ENCODE results near the gene SERPINB1. TPM values are rescaled to one million over a fixed set of nuclear protein-coding genes. Genes with fewer than 3 reads are reported as not detected.

Gene SERPINB1
- total and polyA plus RNA-seq, 2 donors from 2014 or later: 37.4 to 86.4 TPM

GRCh38 chr6:2870046-2870636 lies 28.5 kb upstream of the SERPINB1 start:
- TF ChIP-seq CTCF (IDR thresholded peaks at IDR 0.05; ENCODE audit: borderline replicate concordance, extremely low read depth, insufficient read depth): no peak

GRCh38 chr6:2868637-2869036 lies 27.0 kb upstream of the SERPINB1 start:
- no peak for TF ChIP-seq CTCF (IDR thresholded peaks at IDR 0.05; ENCODE audit: borderline replicate concordance, extremely low read depth, insufficient read depth)
- intact Hi-C loops (cut with DNase I): no loop called here
- no peak overlapping the region for H3K4me3 ChIP-seq (ENCODE audit: low read length in 3 of 3)
- H3K27ac ChIP-seq (ENCODE audit: low read depth in 2 of 2, low read length in 2 of 2): no peak overlapping the region
- DNase-seq (no peak), FAIRE-seq (no peak)
- no peaks in the 10 kb centered on the region for H3K27me3 ChIP-seq (ENCODE audit: control insufficient read depth, insufficient read depth, low read length)
- H3K36me3 ChIP-seq (ENCODE audit: control insufficient read depth in 2 of 3, insufficient read depth in 3 of 3, low read length in 3 of 3): no peaks in the 10 kb centered on the region
- no peaks in the 10 kb centered on the region for H3K9me3 ChIP-seq (ENCODE audit: control insufficient read depth in 2 of 3, insufficient read depth in 1 of 3, low read length in 3 of 3)
- no peak overlapping the region for H3K9ac ChIP-seq (ENCODE audit: low read length in 3 of 3)
- H3K4me1 ChIP-seq (ENCODE audit: control insufficient read depth in 2 of 3, insufficient read depth in 2 of 3, low read depth in 1 of 3, low read length in 3 of 3): peaks cover 0 to 9% (median 0%) of the 10 kb centered on the region in 3 donors

More at GRCh38 chr6:2870046-2870636, 28.5 kb upstream of the SERPINB1 start:
- Histone ChIP-seq H3K27ac (ENCODE audit: low read depth in 2 of 2, low read length in 2 of 2) (no peak overlapping the region), H3K9me3 (ENCODE audit: control insufficient read depth in 2 of 3, insufficient read depth in 1 of 3, low read length in 3 of 3) (no peaks in the 10 kb centered on the region), H3K36me3 (ENCODE audit: control insufficient read depth in 2 of 3, insufficient read depth in 3 of 3, low read length in 3 of 3) (no peaks in the 10 kb centered on the region), H3K4me1 (ENCODE audit: control insufficient read depth in 2 of 3, insufficient read depth in 2 of 3, low read depth in 1 of 3, low read length in 3 of 3) (peaks cover 0 to 17% (median 0%) of the 10 kb centered on the region in 3 donors), H3K4me3 (ENCODE audit: low read length in 3 of 3) (no peak overlapping the region), H3K9ac (ENCODE audit: low read length in 3 of 3) (no peak overlapping the region), H3K27me3 (ENCODE audit: control insufficient read depth, insufficient read depth, low read length) (no peaks in the 10 kb centered on the region)
- FAIRE-seq (no peak), DNase-seq (peak in 1 of 5 donors; percentile 63)
- intact Hi-C loops (cut with DNase I): no loop called here

GRCh38 chr6:2866171-2866846 lies 24.6 kb upstream of the SERPINB1 start:
- FAIRE-seq: no peak

More at GRCh38 chr6:2866171-2866846, 24.6 kb upstream of the SERPINB1 start:
- peaks cover 0 to 9% (median 0%) of the 10 kb centered on the region in 3 donors for H3K4me1 ChIP-seq (ENCODE audit: control insufficient read depth in 2 of 3, insufficient read depth in 2 of 3, low read depth in 1 of 3, low read length in 3 of 3)
- H3K27me3 ChIP-seq (ENCODE audit: control insufficient read depth, insufficient read depth, low read length): no peaks in the 10 kb centered on the region
- TF ChIP-seq CTCF (IDR thresholded peaks at IDR 0.05; ENCODE audit: borderline replicate concordance, extremely low read depth, insufficient read depth): no peak
- H3K27ac ChIP-seq (ENCODE audit: low read depth in 2 of 2, low read length in 2 of 2): no peak overlapping the region
- no peak for DNase-seq
- H3K9ac ChIP-seq (ENCODE audit: low read length in 3 of 3): no peak overlapping the region
- H3K36me3 ChIP-seq (ENCODE audit: control insufficient read depth in 2 of 3, insufficient read depth in 3 of 3, low read length in 3 of 3): no peaks in the 10 kb centered on the region
- intact Hi-C loops (cut with DNase I): no loop called here
- H3K4me3 ChIP-seq (ENCODE audit: low read length in 3 of 3): no peak overlapping the region
- no peaks in the 10 kb centered on the region for H3K9me3 ChIP-seq (ENCODE audit: control insufficient read depth in 2 of 3, insufficient read depth in 1 of 3, low read length in 3 of 3)

Measured in kidney (tissue), 14 donors.